Left lobe of liver (tissue), 2 donors: ENCODE results near the gene IVNS1ABP. TPM values are rescaled to one million over a fixed set of nuclear protein-coding genes. Genes with fewer than 3 reads are reported as not detected.

Experiments used
- ATAC-seq: fragments of 200-7000 bp; cut with Tn5 transposase; one replicate; pipeline ENCODE4 v1.9.1; 2020; ENCODE audit warnings: mild to moderate bottlenecking, moderate library complexity
- DNase-seq: peaks from one replicate; pipeline ENCODE4 v3.0.0-alpha.2; 2020; ENCODE audit warnings: low spot score
- total RNA-seq: library from RNA; stranded (reverse); gene quantifications from one replicate; pipeline ENCODE4 v1.2.1, GENCODE V29; 2021
- donor health status: DM: no; HTN: no; CAD: no; lungs with moderate emphysema.
- donor health status: DM: no; HTN: yes; CAD: no.

IVNS1ABP gene
- total RNA-seq, 1 donor from 2014 or later = 23.7 TPM

DNA sequence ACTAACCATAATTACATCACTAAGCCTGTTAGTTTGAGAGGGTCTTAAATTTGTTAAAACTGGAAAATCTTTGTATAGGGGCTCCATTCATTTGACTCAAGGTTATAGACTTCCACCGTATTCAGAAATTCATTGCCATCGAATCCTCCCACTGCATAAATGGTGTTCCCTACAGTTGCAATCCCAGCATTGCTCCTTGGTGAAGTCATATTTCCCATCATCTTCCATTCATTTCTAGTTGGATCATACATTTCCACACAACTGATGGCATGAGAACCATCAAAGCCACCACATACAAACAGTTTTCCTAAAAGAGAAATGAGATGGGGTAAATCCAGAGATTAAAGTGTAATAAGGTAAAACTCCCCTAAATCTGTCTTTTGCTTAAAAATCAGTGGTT lies 19.1 kb downstream of the IVNS1ABP start:
- DNase-seq = no peak
- ATAC-seq = no peak

DNA sequence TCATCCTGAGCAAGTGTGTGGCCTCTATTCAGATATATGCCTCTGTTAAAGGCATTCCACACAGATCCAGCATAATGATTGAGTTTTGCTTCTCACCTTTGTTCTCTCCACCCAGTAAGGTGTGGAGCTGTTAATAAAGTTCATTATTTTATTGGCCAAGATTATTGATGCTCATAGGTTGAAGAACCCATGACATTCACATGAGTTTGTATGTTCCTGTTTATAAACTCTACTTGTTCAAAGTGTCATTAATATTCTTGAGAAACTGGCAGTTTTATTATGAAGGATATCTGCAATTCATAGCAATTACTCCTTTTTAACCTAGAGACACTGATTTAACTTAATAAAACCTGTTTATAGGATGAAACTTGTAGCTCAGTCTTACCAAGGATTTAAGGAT lies 22.0 kb downstream of the IVNS1ABP start:
- no peak for DNase-seq

GRCh38 chr1:185293967-185294542 lies 23.0 kb downstream of the IVNS1ABP start:
- ATAC-seq (no peak), DNase-seq (no peak)

More for the DNA sequence above, 22.0 kb downstream of the IVNS1ABP start:
- no peak for ATAC-seq

DNA sequence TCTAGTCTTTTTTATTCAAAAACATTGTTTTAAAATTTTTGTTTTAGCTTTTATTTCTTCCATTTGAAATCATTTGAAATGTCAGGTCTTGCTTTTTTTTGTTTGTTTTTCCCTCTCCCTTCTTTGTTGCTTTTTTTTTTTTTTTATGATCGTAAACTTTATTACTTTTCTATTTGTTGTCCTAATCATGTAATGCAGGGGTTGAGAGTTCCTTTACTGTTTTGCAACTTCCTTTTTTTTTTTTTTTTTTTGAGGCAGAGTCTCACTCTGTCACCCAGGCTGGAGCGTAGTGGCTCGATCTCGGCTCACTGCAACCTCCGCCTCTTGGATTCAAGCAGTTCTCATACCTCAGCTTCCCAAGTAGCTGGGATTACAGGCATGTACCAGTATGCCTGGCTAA lies 24.8 kb downstream of the IVNS1ABP start:
- ATAC-seq = no peak
- no peak for DNase-seq

DNA sequence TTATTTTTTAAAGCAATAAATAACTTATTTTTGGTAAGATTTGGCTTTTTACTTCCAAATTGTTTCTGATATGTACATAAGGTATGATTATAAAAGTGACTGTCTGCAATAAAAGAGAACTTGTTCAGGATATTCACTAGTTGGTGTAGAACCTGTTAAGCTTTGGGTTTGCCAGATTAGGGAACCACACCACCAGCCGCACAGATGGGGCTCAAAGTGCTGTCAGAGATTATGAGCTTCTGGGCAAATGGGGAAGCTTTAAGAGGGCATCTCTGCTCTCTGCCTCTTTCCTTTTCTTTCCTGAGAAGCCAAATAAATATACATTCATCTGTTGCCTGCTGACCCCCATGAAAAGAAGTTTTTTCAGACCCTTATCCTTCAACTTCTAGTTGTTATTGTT lies 25.4 kb downstream of the IVNS1ABP start:
- ATAC-seq = no peak
- DNase-seq = no peak

DNA sequence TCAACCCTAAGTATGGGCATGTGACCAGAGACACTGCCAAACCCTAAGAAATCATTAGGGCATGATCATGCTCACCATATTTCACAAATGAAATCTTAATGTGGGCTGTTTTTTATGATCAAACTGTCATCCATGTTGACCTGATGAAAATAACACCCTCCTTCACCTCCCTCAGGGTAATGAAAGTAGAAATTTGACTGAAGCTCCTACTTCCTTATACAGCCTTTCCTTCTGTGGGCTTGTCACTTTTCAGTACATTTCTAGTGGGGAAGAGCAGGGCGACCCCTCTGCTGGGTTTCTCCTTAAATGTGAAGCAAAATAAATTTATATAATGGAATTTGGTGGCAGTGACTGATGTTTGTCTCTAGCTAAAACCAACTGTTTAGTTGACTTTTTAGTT lies 25.9 kb downstream of the IVNS1ABP start:
- ATAC-seq = no peak
- DNase-seq = no peak

DNA sequence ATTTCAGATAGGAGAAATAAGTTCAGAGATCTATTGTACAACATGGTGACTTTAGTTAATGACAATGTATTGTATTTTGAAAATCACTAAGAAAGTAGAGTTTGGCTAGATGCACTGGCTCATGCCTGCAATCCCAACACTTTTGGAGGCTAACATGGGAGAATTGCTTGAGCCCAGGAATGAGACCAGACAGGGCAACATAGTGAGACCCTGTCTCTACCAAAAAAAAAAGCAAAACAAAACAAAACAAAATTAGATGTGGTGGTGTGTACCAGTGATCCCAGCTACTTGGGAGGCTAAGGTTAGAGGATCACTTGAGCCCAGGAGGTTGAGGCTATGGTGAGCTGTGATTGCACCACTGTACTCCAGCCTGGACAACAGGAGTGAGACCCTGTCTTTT lies 27.2 kb downstream of the IVNS1ABP start:
- ATAC-seq = no peak
- DNase-seq = no peak

GRCh38 chr1:185288435-185288834 lies 28.6 kb downstream of the IVNS1ABP start:
- ATAC-seq (no peak), DNase-seq (no peak)

DNA sequence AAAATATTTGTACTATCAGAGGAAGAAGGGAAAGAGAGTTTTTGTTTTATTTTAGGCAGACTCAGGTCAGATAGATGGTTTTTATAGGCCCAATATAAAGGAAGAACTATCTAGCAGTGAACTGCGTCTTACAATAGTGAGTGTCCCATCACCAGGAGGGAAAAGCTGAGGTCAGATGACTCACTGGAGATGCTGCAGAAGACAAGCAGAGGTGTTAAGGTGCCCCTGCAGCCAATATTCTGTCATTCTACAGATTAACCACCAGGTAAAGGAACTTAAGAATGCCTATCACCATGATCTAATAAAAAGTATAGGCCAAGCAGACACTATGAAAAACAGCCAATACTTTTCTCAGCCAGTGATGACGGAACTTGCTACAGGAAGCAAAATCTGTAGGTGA lies 29.6 kb downstream of the IVNS1ABP start:
- DNase-seq (no peak), ATAC-seq (no peak)

GRCh38 chr1:185284533-185285276 lies 32.3 kb downstream of the IVNS1ABP start:
- DNase-seq (no peak), ATAC-seq (no peak)

- no peak for DNase-seq
- no peak for ATAC-seq
Measured at GRCh38 chr1:185284116-185284515, 32.9 kb downstream of the IVNS1ABP start.

GRCh38 chr1:185281245-185281644 lies 35.8 kb downstream of the IVNS1ABP start:
- no peak for ATAC-seq
- DNase-seq = no peak

DNA sequence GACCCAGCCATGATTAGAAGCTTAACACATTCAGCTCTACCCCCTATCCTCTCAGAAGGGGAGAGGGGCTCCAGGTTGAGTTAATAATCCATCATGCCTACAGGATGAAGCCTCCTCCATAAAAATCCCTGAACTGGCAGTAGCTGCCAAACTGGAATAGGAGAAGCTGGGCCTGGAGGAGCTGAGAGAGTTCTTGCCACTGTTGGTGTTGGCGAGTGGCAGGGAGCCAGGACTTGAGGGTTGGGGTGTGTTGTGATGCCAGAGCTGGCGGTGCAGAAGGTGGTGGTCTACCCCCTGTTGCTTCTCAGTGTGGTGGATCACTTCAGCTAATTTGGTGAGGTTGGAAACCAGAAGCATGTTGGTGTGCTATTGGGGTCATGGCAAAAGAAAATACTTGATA lies 36.5 kb downstream of the IVNS1ABP start:
- DNase-seq = no peak
- ATAC-seq = no peak

- DNase-seq (no peak), ATAC-seq (no peak)
Measured at GRCh38 chr1:185279571-185279970, 37.5 kb downstream of the IVNS1ABP start.

GRCh38 chr1:185271921-185272320 lies 45.1 kb downstream of the IVNS1ABP start:
- ATAC-seq (no peak), DNase-seq (no peak)

DNA sequence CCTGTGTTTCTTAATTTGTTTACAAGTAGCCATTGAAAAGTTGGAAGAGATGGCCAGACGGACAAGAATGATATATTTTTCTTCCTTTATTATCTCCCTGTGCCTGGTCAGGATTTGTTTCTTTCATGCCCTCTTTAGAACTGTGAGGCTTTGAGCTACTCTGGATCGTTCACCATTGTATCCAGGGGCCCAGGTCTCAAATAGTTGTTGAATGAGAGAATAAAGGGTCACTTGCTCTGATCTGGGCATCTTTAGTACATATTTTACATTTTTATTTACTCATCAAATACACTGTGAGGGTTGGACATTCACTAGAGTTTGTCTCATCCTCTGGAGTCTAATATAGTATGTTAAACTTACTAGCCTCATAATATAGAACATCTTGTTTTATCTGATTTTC lies 48.7 kb downstream of the IVNS1ABP start:
- DNase-seq = no peak
- ATAC-seq = no peak

DNA sequence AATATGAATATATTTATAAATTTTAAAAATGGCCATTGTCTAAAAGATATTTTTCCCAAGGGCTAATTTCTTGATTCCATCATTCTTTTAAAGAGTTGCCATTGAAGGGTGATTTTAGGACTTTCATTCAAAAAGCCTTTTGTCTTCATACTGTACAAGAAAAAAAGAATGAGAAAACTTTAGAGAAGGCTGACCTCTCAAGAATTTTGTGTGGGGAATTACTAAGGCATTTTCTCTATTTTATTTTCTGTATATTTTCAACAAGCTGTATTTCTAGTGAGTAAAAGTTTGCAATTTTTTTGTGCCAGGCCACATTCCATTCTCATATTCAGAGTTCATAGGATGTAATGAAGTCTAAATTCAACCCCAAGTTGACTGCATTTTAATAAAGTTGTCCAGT lies 49.3 kb downstream of the IVNS1ABP start:
- ATAC-seq = no peak
- DNase-seq = no peak

DNA sequence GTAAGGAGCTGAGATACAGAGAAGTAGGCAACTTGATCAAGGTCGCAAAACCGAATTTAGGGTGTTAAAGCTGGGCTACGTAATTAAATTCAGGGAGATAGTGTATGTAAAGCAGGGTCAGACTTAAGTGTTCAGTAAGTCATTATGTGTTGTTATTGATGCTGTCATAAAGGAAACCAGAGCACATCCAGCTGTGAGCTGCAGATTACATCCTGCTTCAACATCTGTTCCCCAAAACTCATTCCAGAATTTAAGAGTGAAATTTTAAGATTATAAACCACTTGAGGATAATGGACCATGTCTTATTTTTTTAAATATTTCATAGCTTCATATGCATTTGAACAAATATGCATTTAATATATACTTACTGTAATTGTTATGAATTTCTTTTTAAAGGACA lies 49.7 kb downstream of the IVNS1ABP start:
- ATAC-seq (no peak), DNase-seq (no peak)

GRCh38 chr1:185265314-185265713 lies 51.7 kb downstream of the IVNS1ABP start:
- no peak for DNase-seq
- ATAC-seq = no peak

DNA sequence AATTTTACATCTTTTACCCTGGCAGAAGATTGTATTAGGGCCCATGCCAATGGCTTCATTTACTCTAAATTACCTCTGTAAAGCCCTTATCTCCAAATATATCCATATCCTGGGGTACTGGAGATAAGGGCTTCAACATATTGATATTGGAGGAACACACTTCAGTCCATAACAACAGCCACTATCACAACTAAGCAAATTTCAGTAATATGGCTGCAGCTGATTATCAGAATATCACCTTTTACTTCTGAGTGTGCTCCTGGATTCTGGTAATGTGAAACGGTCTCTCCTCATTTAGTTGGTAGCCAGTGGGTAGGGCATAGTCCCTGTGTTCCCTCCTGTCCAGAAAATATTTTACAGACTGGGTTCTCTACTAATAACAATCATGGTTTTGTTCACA lies 53.3 kb downstream of the IVNS1ABP start:
- DNase-seq (no peak), ATAC-seq (no peak)

GRCh38 chr1:185263292-185263691 lies 53.8 kb downstream of the IVNS1ABP start:
- ATAC-seq = no peak

DNA sequence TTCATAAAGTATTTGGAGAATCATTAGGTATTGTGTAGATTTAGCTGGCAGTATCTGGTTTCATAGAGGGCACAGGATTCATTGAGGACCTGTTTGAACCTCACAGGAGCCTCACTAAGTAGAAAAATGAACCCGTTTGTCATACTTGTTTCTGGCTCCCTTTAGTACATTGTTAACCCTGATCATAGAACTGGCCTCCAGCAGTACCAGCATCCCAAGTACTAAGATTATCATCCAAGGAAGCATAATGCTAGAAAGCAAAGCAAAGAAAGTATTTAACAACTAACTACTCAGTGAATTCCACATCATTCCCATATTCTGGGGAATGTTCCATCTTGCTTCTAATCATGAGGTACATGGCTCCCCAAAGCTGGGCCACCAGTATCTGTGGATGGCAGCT lies 54.9 kb downstream of the IVNS1ABP start:
- DNase-seq = no peak
- ATAC-seq = no peak

More at GRCh38 chr1:185263292-185263691, 53.8 kb downstream of the IVNS1ABP start:
- DNase-seq = no peak

DNA sequence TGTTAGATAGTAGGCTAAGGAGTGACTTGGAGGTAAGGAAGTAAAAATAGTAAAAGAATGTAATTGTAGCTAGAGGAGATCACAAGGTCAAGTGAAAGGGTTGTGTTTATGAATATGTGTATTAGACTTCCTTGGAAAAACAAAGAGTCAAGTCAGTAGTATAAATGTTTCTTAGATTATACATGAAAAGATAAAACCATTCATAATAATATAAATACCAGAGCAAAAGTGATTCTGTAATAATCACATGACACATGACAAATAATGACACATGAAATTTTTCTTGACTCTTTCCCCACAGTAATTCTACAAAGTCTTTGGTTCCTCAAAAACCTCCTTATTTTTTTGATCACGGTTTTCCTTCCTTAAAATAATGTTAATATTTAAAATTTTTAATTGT lies 56.4 kb downstream of the IVNS1ABP start:
- DNase-seq (no peak), ATAC-seq (no peak)
